ENCODE measurements around the gene MAS1. TPM values are rescaled to one million over a fixed set of nuclear protein-coding genes. Genes with fewer than 3 reads are reported as not detected.

The MAS1 gene
- not detected in 2 replicates for polyA plus RNA-seq (2011; rRNA removed)
- polyA plus RNA-seq (2012; cell fraction: cytosol; rRNA removed) = not detected in 2 replicates
- not detected in 2 replicates for polyA plus RNA-seq (2012; cell fraction: nucleus; rRNA removed)
- polyA plus RNA-seq (2017; fragmentation: RNase III; extraction: RNeasy Plus Mini Kit Qiagen cat#74134 plus additional on column Dnase treatment) = not detected in 3 replicates
- polyA minus RNA-seq (2011; rRNA and poly(A)+ RNA removed) = not detected in 2 replicates

DNA sequence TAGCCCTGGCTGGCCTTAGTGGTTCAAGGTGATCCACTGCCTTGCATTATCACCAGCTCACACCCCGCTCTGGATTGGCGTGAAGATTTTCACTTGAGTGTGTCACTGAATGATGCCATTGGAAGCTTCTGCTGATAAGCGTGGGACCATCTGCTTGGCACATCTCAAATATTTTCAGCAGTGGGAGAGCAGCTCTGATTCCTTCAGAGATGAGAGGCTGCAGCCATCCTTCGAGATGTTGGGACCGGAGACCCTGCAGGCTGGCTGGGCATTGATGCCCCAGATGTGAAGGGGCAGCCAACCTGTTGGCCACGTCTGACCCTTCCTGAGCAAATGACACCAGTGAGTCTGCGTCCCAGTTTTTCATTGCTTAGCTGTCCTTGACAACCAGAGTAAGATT, at the start of gene MAS1:
Gene MAS1, plus strand, starts transcription at position 197 of the 400 bp plus-strand sequence. CDS start 15,968 bp downstream, outside the sequence.
- Histone ChIP-seq H3K4me2 (no peak within 1 kb of the TSS), H3K9me3 (no peaks in the 10 kb centered on the region), H3K27ac (no peak within 1 kb of the TSS), H3K4me3 (no peak within 1 kb of the TSS), H3K4me1 (no peaks in the 10 kb centered on the region)
- DNase-seq (ENCODE audit: low read depth in 1 of 2, low spot score in 1 of 2) = no peak
- CTCF ChIA-PET = interaction anchor here (0.7 to 1.2 kb wide), 2 partner anchors 43 to 50 kb away, joined by 3 to 4 read pairs; no protein-coding TSS in a partner anchor
- POLR2A ChIA-PET = no interaction called here
- no peak for FAIRE-seq
- TF ChIP-seq RAD21 (conservative IDR thresholded peaks at IDR 0.05 in 1 of 2, IDR thresholded peaks at IDR 0.05 in 1 of 2) (no peak), RNF2 (IDR thresholded peaks at IDR 0.05; ENCODE audit: borderline replicate concordance, low read depth) (no peak), HOXB13 (CRISPR knock-in tag; IDR thresholded peaks at IDR 0.05; ENCODE audit: low read depth) (no peak), MAZ (IDR thresholded peaks at IDR 0.05; ENCODE audit: borderline replicate concordance, low read depth, low read length) (no peak), E2F6 (IDR thresholded peaks at IDR 0.05; ENCODE audit: borderline replicate concordance, low read depth) (no peak), HES2 (IDR thresholded peaks at IDR 0.05) (no peak), HOXB5 (CRISPR knock-in tag; IDR thresholded peaks at IDR 0.05) (no peak), JUN (IDR thresholded peaks at IDR 0.05) (no peak), CBX2 (IDR thresholded peaks at IDR 0.05; ENCODE audit: borderline replicate concordance, low read depth) (no peak), FOSB (CRISPR knock-in tag; IDR thresholded peaks at IDR 0.05) (no peak), MYC (IDR thresholded peaks at IDR 0.05; ENCODE audit: borderline replicate concordance, low read length) (no peak)
- ATAC-seq = no peak
- WGBS (ENCODE audit: missing lambda C conversion rate) = 41% methylated on average over 5 of the region's 7 CpGs

DNA sequence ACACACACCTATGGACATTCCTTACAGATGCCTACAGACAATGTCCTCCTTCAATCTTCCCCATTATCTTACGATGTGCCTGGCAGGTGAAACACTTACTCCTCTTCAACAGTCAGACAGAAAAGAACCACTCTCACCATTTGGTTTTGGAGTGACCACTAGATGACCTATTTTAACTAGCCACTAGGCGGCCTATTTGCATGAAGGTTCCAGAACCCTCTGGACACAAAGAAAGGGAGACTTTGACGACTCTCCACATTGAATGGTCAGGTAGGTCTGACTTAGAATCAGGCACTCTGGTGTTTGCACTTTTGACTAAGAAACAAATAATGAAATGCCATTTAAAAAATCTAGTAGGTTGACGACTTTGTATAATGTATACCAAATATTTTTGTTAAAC, 48.8 kb upstream of the MAS1 start:
- CTCF ChIA-PET = no interaction called here
- ATAC-seq (peak; percentile 75 to 83; a peak in 3 of 6 replicates), DNase-seq (ENCODE audit: low read depth in 1 of 2, low spot score in 1 of 2) (peak; percentile 29 to 33), FAIRE-seq (no peak)
- POLR2A ChIA-PET = no interaction called here
- Histone ChIP-seq H3K4me3 (no peak overlapping the region), H3K27ac (no peak overlapping the region), H3K4me2 (no peak overlapping the region), H3K9me3 (no peaks in the 10 kb centered on the region), H3K4me1 (no peaks in the 10 kb centered on the region)
- TF ChIP-seq HOXA7 (CRISPR knock-in tag; IDR thresholded peaks at IDR 0.05) = no peak
- TF ChIP-seq RAD21 (conservative IDR thresholded peaks at IDR 0.05 in 1 of 2, IDR thresholded peaks at IDR 0.05 in 1 of 2) = peak in 1 of 2 experiments; percentile 25; a peak in 2 of 5 replicates
- TF ChIP-seq, protein P1, sequence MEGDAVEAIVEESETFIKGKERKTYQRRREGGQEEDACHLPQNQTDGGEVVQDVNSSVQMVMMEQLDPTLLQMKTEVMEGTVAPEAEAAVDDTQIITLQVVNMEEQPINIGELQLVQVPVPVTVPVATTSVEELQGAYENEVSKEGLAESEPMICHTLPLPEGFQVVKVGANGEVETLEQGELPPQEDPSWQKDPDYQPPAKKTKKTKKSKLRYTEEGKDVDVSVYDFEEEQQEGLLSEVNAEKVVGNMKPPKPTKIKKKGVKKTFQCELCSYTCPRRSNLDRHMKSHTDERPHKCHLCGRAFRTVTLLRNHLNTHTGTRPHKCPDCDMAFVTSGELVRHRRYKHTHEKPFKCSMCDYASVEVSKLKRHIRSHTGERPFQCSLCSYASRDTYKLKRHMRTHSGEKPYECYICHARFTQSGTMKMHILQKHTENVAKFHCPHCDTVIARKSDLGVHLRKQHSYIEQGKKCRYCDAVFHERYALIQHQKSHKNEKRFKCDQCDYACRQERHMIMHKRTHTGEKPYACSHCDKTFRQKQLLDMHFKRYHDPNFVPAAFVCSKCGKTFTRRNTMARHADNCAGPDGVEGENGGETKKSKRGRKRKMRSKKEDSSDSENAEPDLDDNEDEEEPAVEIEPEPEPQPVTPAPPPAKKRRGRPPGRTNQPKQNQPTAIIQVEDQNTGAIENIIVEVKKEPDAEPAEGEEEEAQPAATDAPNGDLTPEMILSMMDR (IDR thresholded peaks at IDR 0.05) = peak; percentile 31; the same call in 2 of the 3 replicates
- 46% methylated on average over 4 of the region's 4 CpGs for WGBS (ENCODE audit: missing lambda C conversion rate)

GRCh38 chr6:159844737-159845645, 45.8 kb upstream of the MAS1 start:
- H3K9me3 ChIP-seq = no peaks in the 10 kb centered on the region; the same call in 2 of the 3 replicates
- H3K27ac ChIP-seq = no peak overlapping the region
- ATAC-seq (no peak), DNase-seq (ENCODE audit: low read depth in 1 of 2, low spot score in 1 of 2) (no peak), FAIRE-seq (no peak)
- WGBS (ENCODE audit: missing lambda C conversion rate) = 82% methylated on average over 4 of the region's 13 CpGs
- H3K4me1 ChIP-seq = no peaks in the 10 kb centered on the region
- no peak overlapping the region for H3K4me2 ChIP-seq
- ChIA-PET CTCF (interaction anchor here (0.6 kb wide), 2 partner anchors 17 to 689 kb away, joined by 3 read pairs; no protein-coding TSS in a partner anchor), POLR2A (no interaction called here)
- no peak overlapping the region for H3K4me3 ChIP-seq
- TF ChIP-seq RNF2 (IDR thresholded peaks at IDR 0.05; ENCODE audit: borderline replicate concordance, low read depth) (no peak), ZNF302 (CRISPR knock-in tag; IDR thresholded peaks at IDR 0.05) (no peak), RARB (CRISPR knock-in tag; IDR thresholded peaks at IDR 0.05) (no peak), CEBPB (IDR thresholded peaks at IDR 0.05) (no peak), RAD21 (conservative IDR thresholded peaks at IDR 0.05 in 1 of 2, IDR thresholded peaks at IDR 0.05 in 1 of 2) (no peak), CBX2 (IDR thresholded peaks at IDR 0.05; ENCODE audit: borderline replicate concordance, low read depth) (no peak), HEYL (CRISPR knock-in tag; IDR thresholded peaks at IDR 0.05) (no peak), POLR2AphosphoS2 (conservative IDR thresholded peaks at IDR 0.05; ENCODE audit: low read length) (no peak), FOSB (CRISPR knock-in tag; IDR thresholded peaks at IDR 0.05) (no peak), PHF8 (IDR thresholded peaks at IDR 0.05; ENCODE audit: borderline replicate concordance, low read depth) (no peak), EHF (CRISPR knock-in tag; IDR thresholded peaks at IDR 0.05) (no peak), E2F6 (IDR thresholded peaks at IDR 0.05; ENCODE audit: borderline replicate concordance, low read depth) (no peak)
- TF ChIP-seq, protein P2, sequence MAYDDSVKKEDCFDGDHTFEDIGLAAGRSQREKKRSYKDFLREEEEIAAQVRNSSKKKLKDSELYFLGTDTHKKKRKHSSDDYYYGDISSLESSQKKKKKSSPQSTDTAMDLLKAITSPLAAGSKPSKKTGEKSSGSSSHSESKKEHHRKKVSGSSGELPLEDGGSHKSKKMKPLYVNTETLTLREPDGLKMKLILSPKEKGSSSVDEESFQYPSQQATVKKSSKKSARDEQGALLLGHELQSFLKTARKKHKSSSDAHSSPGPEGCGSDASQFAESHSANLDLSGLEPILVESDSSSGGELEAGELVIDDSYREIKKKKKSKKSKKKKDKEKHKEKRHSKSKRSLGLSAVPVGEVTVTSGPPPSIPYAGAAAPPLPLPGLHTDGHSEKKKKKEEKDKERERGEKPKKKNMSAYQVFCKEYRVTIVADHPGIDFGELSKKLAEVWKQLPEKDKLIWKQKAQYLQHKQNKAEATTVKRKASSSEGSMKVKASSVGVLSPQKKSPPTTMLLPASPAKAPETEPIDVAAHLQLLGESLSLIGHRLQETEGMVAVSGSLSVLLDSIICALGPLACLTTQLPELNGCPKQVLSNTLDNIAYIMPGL (CRISPR knock-in tag; IDR thresholded peaks at IDR 0.05; ENCODE audit: borderline replicate concordance) = no peak
- TF ChIP-seq, protein P3, sequence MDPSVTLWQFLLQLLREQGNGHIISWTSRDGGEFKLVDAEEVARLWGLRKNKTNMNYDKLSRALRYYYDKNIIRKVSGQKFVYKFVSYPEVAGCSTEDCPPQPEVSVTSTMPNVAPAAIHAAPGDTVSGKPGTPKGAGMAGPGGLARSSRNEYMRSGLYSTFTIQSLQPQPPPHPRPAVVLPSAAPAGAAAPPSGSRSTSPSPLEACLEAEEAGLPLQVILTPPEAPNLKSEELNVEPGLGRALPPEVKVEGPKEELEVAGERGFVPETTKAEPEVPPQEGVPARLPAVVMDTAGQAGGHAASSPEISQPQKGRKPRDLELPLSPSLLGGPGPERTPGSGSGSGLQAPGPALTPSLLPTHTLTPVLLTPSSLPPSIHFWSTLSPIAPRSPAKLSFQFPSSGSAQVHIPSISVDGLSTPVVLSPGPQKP (IDR thresholded peaks at IDR 0.05; ENCODE audit: low read depth, low read length) = no peak
